Heart left ventricle (tissue), 13 donors: ENCODE results near the gene IKZF1.

Experiments
- CTCF ChIP-seq, 12 donors: fragments of 200-600 bp; sonication (generic) in 4 of 12; IDR thresholded peaks; one replicate each; pipeline versions ENCODE4 v1.5.0 to v1.8.0; 2018 to 2022; ENCODE audit warnings: antibody characterized with exemption in 12 of 12, mild to moderate bottlenecking in 5 of 12
- POLR2A ChIP-seq, 2 donors: fragments of 450-650 bp; IDR thresholded peaks; one replicate each; pipeline ENCODE4 v1.6.1; 2017; ENCODE audit warnings: antibody characterized with exemption in 2 of 2, mild to moderate bottlenecking in 2 of 2, moderate library complexity in 2 of 2
- donor health status: ischemic (EF 13 %, LVEDD 7.1; RV severe dilation, severe dysfunction).
- donor health status: DM: no; HTN: yes; CAD: no.
- donor health status: DM: no; HTN: no; CAD: no.
- donor health status: ischemic (EF 25% LVEDD 6.9; RV normal size, moderate dysfunction).
- donor health status: ischemic (EF 25% LVEDD 5.7; RV mildly dilated, moderate dysfunction).
- donor health status: ischemic (EF 35%, LVEDD 5.7; RV mildly dilated, moderate dysfunction).
- donor health status: nonischemic (EF 11% LVEDD 7.7; RV severe dilation, severe dysfunction).
- donor health status: DM: yes; HTN: yes; CAD: no.
- donor health status: PGD.
- donor health status: ischemic (EF 29% LVEDD 5.4; RV normal size, mild dysfunction).
- donor health status: nonischemic (EF 23%, LVEDD 6.1; RV moderate dilation, normal function).

GRCh38 chr7:50449881-50450589 is 145.5 kb downstream of the IKZF1 start, which contains the start of gene FIGNL1:
- TF ChIP-seq CTCF (IDR thresholded peaks at IDR 0.05) (no peak), POLR2A (IDR thresholded peaks at IDR 0.05) (peak in 1 of 2 donors; percentile 65)
